ENCODE results near the gene HOMEZ. TPM values are rescaled to one million over a fixed set of nuclear protein-coding genes. Genes with fewer than 3 reads are reported as not detected.
"Not testable (repeated sequence)": the region's sequence is repeated elsewhere in the genome, so short reads cannot be mapped to it uniquely, and the experiment has no call there.

HOMEZ gene, protein sequence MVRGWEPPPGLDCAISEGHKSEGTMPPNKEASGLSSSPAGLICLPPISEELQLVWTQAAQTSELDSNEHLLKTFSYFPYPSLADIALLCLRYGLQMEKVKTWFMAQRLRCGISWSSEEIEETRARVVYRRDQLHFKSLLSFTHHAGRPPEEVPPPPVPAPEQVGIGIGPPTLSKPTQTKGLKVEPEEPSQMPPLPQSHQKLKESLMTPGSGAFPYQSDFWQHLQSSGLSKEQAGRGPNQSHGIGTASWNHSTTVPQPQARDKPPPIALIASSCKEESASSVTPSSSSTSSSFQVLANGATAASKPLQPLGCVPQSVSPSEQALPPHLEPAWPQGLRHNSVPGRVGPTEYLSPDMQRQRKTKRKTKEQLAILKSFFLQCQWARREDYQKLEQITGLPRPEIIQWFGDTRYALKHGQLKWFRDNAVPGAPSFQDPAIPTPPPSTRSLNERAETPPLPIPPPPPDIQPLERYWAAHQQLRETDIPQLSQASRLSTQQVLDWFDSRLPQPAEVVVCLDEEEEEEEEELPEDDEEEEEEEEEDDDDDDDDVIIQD
- 9.1 and 11.9 TPM in 2 replicates for total RNA-seq (2014; rRNA removed; shearing (Covaris generic))

DNA sequence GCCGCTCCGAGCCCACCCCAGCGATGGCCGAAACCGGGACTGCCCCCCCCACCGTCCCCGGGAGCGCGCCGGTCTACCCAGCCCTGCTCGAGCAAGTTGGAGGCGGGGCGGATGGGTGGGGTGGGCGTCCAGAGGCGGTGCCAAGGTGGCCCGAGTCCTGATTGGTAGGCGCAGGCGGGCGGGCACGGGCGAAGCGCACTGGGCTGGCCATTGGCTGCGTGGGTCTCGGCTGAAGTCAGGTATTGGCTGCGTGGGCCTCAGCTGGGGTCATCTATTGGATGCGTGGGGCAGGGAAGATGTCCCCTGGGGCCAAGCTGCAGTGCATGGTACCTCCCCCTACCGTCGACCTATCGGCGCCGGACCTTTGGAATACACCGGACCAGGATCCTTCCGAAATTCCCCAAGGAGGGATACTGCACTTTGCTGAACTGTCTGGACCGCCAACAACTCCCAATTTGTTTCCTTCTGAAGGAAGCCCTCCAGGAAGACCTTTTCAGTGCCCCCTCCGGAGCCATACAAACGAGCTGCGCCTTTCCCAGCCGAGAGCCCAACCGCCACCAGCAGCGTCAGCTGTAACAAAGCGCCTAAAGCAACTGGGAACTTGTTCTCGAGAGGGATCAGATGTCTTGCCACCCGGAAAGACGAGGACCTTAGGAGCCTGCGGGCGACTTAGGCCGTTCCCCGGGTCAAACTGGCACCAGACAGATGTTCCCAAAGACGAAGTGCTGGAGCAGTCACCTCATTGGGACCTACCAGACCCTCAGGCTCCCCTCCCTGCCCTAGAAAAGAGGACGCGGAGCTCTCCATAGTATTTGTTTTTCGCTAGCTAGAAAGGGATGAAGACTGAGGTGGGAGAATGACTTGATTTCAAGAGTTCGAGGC is at the start of gene HOMEZ:
Gene HOMEZ (minus strand): TSS at position 113 of the 882 bp plus-strand sequence. CDS start 180 bp downstream, outside the sequence.
- peak; percentile 97 for DNase-seq (ENCODE audit: low read depth)

GRCh38 chr14:23335623-23336022 is 49.7 kb upstream of the HOMEZ start:
- no peak for DNase-seq (ENCODE audit: low read depth)

GRCh38 chr14:23327947-23328744 is 42.2 kb upstream of the HOMEZ start:
- DNase-seq (ENCODE audit: low read depth): peak; percentile 72

GRCh38 chr14:23326491-23327332 is 40.8 kb upstream of the HOMEZ start:
- no peak for DNase-seq (ENCODE audit: low read depth)

- DNase-seq (ENCODE audit: low read depth): not testable (repeated sequence)
Observed at GRCh38 chr14:23325746-23326145, 39.8 kb upstream of the HOMEZ start.

DNA sequence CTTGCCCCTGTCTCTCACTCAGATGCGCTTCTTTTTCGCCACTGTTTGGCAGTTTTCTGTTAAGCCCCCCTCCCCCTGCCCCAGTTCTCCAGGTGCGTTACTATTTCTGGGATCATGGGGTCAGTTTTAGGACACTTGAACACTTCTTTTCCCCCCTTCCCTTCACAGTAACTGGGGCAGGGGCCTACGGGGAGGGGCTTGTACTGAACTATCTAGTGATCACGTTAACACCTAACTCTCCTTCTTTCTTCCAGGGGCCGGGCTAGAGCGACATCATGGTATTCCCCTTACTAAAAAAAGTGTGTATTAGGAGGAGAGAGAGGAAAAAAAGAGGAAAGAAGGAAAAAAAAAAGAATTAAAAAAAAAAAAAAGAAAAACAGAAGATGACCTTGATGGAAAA is 39.1 kb upstream of the HOMEZ start:
- no peak for DNase-seq (ENCODE audit: low read depth)

- no peak for DNase-seq (ENCODE audit: low read depth)
Observed at GRCh38 chr14:23324455-23324846, 38.5 kb upstream of the HOMEZ start.

- DNase-seq (ENCODE audit: low read depth): no peak
Observed at GRCh38 chr14:23323838-23324454, 38.0 kb upstream of the HOMEZ start.

- no peak for DNase-seq (ENCODE audit: low read depth)
Observed at GRCh38 chr14:23322568-23323517, 36.9 kb upstream of the HOMEZ start.

GRCh38 chr14:23321572-23322547 is 35.9 kb upstream of the HOMEZ start:
- DNase-seq (ENCODE audit: low read depth): peak; percentile 70

- DNase-seq (ENCODE audit: low read depth): peak; percentile 100
Observed at GRCh38 chr14:23320584-23321571, 34.9 kb upstream of the HOMEZ start, which contains the start of gene PABPN1. PABPN1 (plus strand) TSS chr14:23321457; CDS start chr14:23321470, 13 bp downstream.

GRCh38 chr14:23319746-23320583 is 34.0 kb upstream of the HOMEZ start:
- no peak for DNase-seq (ENCODE audit: low read depth)

GRCh38 chr14:23316300-23316699 is 30.4 kb upstream of the HOMEZ start:
- DNase-seq (ENCODE audit: low read depth): no peak

- DNase-seq (ENCODE audit: low read depth): no peak
Observed at GRCh38 chr14:23310546-23310945, 24.6 kb upstream of the HOMEZ start.

DNA sequence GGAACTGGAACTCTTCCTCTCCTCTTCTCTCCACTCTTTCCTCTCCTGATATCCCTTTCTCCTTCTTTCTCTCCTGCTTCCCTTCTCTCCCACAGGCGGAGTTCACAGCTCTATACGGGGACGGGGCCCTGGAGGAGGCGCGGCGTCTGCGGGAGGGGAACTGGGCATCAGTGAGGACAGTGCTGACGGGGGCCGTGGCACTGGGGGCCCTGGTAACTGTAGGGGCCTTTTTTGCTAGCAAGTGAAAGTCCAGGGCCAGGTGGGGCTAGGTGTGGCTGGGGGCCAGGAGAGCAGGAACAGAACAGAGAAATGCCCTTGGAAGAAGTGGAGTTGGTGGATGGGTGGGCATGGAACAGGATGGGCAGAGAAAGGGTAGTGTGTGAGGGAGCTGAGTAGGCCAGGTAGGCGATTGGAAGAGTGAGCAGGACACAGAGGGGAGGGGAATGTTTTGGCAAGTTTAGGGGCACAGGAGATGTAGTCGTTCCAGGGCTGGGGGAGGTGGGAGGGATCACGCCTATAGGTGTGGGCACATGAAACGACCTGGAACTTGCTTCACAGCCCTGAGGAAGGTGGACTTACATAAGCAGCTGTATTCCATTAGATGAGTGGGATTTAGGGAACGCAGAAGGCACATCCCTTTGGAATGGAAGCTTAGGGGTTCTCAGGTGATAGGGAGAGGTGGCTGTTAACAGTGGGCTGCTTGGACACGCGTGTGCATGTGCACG is 23.0 kb upstream of the HOMEZ start:
- no peak for DNase-seq (ENCODE audit: low read depth)

Data from M059J (cell line).